Dendritic cell treated with granulocyte-macrophage colony-stimulating factor and Interleukin-4, amounts not matched to agents 40 ng/mL and 50 ng/mL, for 4 days (primary cell): ENCODE results near the gene FITM2.

Experiments
- H3K27ac Mint-ChIP-seq: one replicate; pipeline ENCODE4 v1.8.0; 2022; ENCODE audit warnings: mild to moderate bottlenecking, mixed read lengths
- H3K27me3 Mint-ChIP-seq: one replicate; pipeline ENCODE4 v1.8.0; 2022; ENCODE audit warnings: mild to moderate bottlenecking, mixed read lengths
- H3K36me3 Mint-ChIP-seq: one replicate; pipeline ENCODE4 v1.8.0; 2022; ENCODE audit warnings: low read depth, mixed read lengths
- H3K4me1 Mint-ChIP-seq: one replicate; pipeline ENCODE4 v1.8.0; 2022; ENCODE audit warnings: low read depth, mixed read lengths
- H3K4me3 Mint-ChIP-seq: one replicate; pipeline ENCODE4 v1.8.0; 2022; ENCODE audit warnings: mild to moderate bottlenecking, moderate library complexity, mixed read lengths
- H3K9me3 Mint-ChIP-seq: one replicate; pipeline ENCODE4 v1.8.0; 2022; ENCODE audit warnings: mixed read lengths
- intact Hi-C: fragments of 100-400 bp; cut with micrococcal nuclease; formaldehyde crosslinking; loops from one replicate; pipeline ENCODE4 v1.15.0; 2022

The FITM2 gene

GRCh38 chr20:44282192-44282591 lies 28.8 kb downstream of the FITM2 start:
- Mint-ChIP-seq H3K4me3 (no peak overlapping the region), H3K36me3 (no peaks in the 10 kb centered on the region), H3K9me3 (no peaks in the 10 kb centered on the region), H3K4me1 (no peaks in the 10 kb centered on the region), H3K27ac (no peak overlapping the region), H3K27me3 (no peaks in the 10 kb centered on the region)
- intact Hi-C loops: no loop called here

DNA sequence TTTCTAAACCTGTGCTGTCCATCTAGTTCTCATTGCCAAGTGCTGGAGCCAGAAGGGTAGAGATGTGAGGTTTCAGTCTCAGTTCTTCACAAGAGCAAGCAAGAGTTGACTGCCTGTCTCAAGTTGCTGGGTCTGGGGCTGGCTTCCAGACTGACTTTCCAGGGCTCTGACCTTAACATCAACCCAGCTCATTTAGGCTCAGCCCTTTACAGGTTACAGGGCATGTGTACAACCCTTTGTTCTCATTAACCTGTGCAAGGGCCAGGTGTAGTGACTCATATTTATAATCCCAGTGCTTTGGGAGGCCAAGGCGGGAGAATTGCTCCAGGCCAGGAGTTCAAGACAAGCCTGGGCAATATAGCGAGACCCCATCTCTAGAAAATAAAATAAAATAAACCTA lies 30.6 kb downstream of the FITM2 start:
- no peaks in the 10 kb centered on the region for H3K9me3 Mint-ChIP-seq
- H3K27me3 Mint-ChIP-seq: no peaks in the 10 kb centered on the region
- intact Hi-C loops: no loop called here
- no peaks in the 10 kb centered on the region for H3K36me3 Mint-ChIP-seq
- no peak overlapping the region for H3K4me3 Mint-ChIP-seq
- H3K27ac Mint-ChIP-seq: no peak overlapping the region
- H3K4me1 Mint-ChIP-seq: no peaks in the 10 kb centered on the region

DNA sequence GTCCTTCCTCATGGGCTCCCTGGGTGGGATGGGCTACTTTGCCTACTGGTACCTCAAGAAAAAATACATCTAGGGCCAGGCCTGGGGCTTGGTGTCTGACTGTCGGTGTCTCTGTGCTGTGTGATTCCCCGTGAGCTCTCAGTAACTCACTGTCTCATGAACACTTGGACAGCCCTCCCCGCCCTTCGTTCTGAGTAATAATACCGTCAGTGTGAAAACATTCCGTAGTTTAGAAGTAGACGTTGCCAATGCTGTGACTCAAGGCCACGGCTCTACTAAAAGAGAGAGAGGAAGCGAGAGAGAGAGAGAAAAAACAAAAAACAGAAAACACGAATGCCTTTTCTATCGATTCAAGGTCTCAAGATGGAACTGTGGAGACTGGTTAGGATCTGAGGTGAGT lies 31.8 kb downstream of the FITM2 start:
- no peaks in the 10 kb centered on the region for H3K9me3 Mint-ChIP-seq
- intact Hi-C loops: no loop called here
- no peak overlapping the region for H3K4me3 Mint-ChIP-seq
- no peaks in the 10 kb centered on the region for H3K27me3 Mint-ChIP-seq
- no peaks in the 10 kb centered on the region for H3K4me1 Mint-ChIP-seq
- no peaks in the 10 kb centered on the region for H3K36me3 Mint-ChIP-seq
- no peak overlapping the region for H3K27ac Mint-ChIP-seq

- Mint-ChIP-seq H3K36me3 (no peaks in the 10 kb centered on the region), H3K27me3 (no peaks in the 10 kb centered on the region), H3K4me1 (no peaks in the 10 kb centered on the region), H3K4me3 (no peak overlapping the region), H3K9me3 (no peaks in the 10 kb centered on the region), H3K27ac (no peak overlapping the region)
- intact Hi-C loops: no loop called here
These were observed 36.5 kb downstream of the FITM2 start for GRCh38 chr20:44274303-44275017.

DNA sequence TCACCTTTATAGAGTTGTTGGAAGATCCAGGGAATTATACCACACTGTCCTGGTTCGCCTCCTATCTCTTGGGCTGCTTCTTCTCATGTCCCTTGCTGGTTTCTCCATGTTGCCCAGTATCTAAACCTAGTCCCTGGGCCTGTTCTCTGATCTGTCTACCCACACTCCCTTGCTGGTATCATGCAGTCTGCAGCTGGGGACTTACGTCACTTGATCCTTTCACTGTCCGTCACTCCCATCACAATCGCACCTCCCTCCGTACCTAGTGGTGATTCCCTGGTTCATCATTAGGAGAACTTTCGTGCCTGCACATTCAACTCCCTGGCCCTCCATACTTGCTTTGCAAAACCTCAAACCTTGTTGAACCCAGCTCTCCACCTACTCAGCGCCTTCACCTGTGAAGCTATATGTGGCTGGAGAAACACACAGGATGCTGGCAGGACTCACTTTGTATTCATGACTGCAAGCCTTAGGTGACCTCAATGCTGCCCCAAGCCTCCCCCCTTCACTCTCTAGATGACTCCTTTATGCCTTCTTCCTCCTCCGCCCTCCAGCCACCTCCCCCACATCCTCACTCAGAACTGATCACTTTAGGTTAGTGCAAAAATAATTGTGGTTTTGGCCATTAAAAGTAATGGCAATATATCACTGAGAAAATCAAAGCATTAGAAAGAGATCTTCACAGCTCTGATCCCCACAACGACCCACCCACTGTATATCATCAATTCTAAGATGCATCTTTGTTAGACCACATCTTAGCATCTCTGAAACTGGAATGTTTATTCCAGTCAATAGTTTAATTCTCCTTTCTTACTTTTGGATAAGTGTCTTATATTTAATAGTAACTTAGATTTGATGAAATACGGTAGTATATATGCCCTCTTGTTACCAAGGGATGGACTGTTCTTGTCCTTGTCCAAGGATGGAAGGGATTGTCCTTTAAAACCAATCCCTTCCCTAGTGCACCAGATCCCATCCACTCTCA lies 37.5 kb downstream of the FITM2 start:
- Mint-ChIP-seq H3K27me3 (no peaks in the 10 kb centered on the region), H3K36me3 (no peaks in the 10 kb centered on the region), H3K9me3 (no peaks in the 10 kb centered on the region), H3K27ac (no peak overlapping the region), H3K4me1 (no peaks in the 10 kb centered on the region), H3K4me3 (no peak overlapping the region)
- intact Hi-C loops: no loop called here

DNA sequence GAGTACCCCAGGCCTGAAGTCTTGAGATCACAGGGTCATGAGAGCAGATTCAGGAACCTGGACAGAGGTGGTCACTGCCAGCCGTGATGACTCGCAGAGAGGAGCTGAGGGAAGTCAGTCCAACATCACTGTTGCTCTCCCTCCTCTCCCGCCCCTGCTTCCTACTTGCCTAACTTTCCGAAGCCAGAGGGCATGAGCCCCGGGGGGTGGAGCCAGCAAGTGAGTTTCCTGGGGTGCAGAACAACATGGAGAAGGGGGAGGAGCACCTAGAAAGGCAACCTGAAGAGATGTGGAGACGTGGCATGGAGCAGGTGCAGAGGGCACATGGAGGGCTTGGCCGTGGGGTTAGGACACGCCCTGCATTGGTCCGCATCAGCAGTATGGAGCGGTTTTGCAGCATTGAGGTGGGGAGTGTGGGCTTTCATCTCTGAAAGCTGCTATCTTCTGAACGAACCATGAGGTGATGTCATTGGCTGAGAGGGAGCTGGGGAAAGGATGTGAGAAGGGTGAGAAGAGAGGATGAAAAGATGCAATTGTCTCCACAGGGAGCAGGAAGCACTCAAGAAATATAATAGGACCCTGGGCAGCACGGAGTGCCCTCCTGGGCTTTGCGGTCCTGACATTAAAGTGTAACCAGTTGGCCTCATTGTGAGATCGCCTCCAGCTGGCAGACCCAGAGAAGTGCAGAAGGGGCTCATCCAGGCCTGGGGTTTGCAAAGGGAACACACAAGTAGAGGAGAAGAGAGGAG lies 38.9 kb downstream of the FITM2 start:
- H3K27ac Mint-ChIP-seq: no peak overlapping the region
- H3K4me1 Mint-ChIP-seq: no peaks in the 10 kb centered on the region
- intact Hi-C loops: no loop called here

GRCh38 chr20:44268802-44269201 lies 42.2 kb downstream of the FITM2 start:
- Mint-ChIP-seq H3K4me3 (no peak overlapping the region), H3K27ac (no peak overlapping the region), H3K36me3 (no peaks in the 10 kb centered on the region), H3K4me1 (no peaks in the 10 kb centered on the region), H3K27me3 (no peaks in the 10 kb centered on the region), H3K9me3 (no peaks in the 10 kb centered on the region)
- intact Hi-C loops: no loop called here

More for the DNA sequence above, 38.9 kb downstream of the FITM2 start:
- Mint-ChIP-seq H3K36me3 (no peaks in the 10 kb centered on the region), H3K27me3 (no peaks in the 10 kb centered on the region), H3K9me3 (no peaks in the 10 kb centered on the region), H3K4me3 (no peak overlapping the region)

GRCh38 chr20:44264287-44264686 lies 46.7 kb downstream of the FITM2 start:
- H3K9me3 Mint-ChIP-seq: no peaks in the 10 kb centered on the region
- no peak overlapping the region for H3K4me3 Mint-ChIP-seq
- no peaks in the 10 kb centered on the region for H3K4me1 Mint-ChIP-seq
- intact Hi-C loops: no loop called here
- no peaks in the 10 kb centered on the region for H3K27me3 Mint-ChIP-seq
- H3K36me3 Mint-ChIP-seq: no peaks in the 10 kb centered on the region
- no peak overlapping the region for H3K27ac Mint-ChIP-seq

DNA sequence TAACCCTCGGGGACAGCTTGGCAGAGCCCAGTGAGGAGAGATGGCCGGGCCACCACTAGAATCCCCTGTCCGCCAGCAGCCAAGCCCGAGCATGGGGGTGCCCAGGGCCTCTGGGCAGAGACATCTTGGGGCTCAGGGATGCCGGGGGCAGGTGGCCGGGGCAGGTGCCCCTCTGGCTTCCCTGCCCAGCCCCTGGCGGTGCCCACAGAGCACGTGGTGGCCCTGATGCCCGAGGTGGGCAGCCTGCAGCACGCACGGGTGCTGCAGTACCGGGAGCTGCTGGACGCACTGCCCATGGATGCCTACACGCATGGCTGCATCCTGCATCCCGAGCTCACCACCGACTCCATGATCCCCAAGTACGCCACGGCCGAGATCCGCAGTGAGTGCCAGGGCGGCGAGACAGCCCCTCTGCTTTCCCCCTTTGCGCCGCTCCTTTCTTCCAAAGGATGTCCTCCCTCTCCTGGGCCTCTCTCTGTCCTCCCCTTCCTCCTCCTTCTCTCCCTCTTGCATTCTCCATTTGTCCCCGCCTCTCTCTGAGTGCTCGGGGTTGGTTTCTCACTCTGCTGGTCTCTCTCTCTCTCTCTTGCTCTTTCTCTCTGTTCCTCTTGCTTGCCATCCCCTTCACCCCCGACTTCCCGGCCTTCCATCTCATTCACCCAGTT lies 52.6 kb downstream of the FITM2 start:
- no peaks in the 10 kb centered on the region for H3K36me3 Mint-ChIP-seq
- no peaks in the 10 kb centered on the region for H3K27me3 Mint-ChIP-seq
- H3K9me3 Mint-ChIP-seq: no peaks in the 10 kb centered on the region
- no peak overlapping the region for H3K4me3 Mint-ChIP-seq
- H3K27ac Mint-ChIP-seq: no peak overlapping the region
- no peaks in the 10 kb centered on the region for H3K4me1 Mint-ChIP-seq
- intact Hi-C loops: no loop called here

- H3K4me1 Mint-ChIP-seq: no peaks in the 10 kb centered on the region
- H3K9me3 Mint-ChIP-seq: no peaks in the 10 kb centered on the region
- no peak overlapping the region for H3K4me3 Mint-ChIP-seq
- no peaks in the 10 kb centered on the region for H3K27me3 Mint-ChIP-seq
- no peak overlapping the region for H3K27ac Mint-ChIP-seq
- H3K36me3 Mint-ChIP-seq: no peaks in the 10 kb centered on the region
- intact Hi-C loops: no loop called here
These were observed 54.0 kb downstream of the FITM2 start for GRCh38 chr20:44256961-44257360.

DNA sequence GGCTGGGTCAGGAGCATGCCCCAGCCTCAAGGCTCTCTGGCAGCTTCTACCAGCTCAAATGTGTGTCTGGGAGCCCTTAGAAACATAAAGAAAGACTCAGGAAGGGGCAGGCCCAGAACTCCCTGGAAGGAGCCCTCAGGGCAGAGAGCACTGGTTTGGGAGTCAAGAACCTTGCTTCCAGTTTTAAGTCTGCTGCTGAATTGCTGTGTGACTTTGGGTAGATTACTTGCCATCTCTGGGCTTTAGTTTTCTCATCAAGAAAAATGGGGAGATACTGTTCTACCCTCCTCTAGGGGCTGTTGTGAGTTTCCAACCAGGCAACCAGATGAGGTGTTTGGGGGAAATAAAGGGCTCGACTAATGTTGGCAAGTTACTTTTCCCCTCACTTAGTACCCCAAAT lies 55.1 kb downstream of the FITM2 start:
- H3K4me3 Mint-ChIP-seq: no peak overlapping the region
- no peak overlapping the region for H3K27ac Mint-ChIP-seq

GRCh38 chr20:44254073-44254472 lies 56.9 kb downstream of the FITM2 start:
- no peaks in the 10 kb centered on the region for H3K27me3 Mint-ChIP-seq
- H3K4me3 Mint-ChIP-seq: no peak overlapping the region
- intact Hi-C loops: no loop called here
- no peak overlapping the region for H3K27ac Mint-ChIP-seq
- no peaks in the 10 kb centered on the region for H3K9me3 Mint-ChIP-seq
- H3K36me3 Mint-ChIP-seq: no peaks in the 10 kb centered on the region
- H3K4me1 Mint-ChIP-seq: no peaks in the 10 kb centered on the region

More for the DNA sequence above, 55.1 kb downstream of the FITM2 start:
- no peaks in the 10 kb centered on the region for H3K36me3 Mint-ChIP-seq
- no peaks in the 10 kb centered on the region for H3K27me3 Mint-ChIP-seq
- no peaks in the 10 kb centered on the region for H3K9me3 Mint-ChIP-seq
- intact Hi-C loops: no loop called here
- H3K4me1 Mint-ChIP-seq: no peaks in the 10 kb centered on the region

DNA sequence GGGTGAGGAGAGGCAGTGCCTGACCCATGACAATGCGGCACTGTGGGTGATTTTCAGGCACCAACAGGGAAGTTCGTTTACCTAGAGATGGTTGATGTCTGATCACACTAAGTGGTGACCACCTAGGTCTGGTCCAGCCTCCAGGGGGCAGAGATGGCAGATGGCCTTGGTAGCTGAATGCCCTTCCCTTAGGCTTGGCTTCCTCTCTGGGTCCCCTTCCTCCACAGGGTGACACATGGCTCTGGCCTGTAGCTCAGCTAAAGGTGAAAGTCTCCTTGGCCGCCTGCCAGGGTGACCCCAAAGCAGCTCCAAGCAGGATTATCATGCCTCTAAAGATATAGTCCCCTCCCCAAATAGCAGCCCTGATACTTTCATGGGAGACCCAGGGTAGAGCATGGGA lies 57.5 kb downstream of the FITM2 start:
- Mint-ChIP-seq H3K36me3 (no peaks in the 10 kb centered on the region), H3K27me3 (peaks cover 5% of the 10 kb centered on the region), H3K4me3 (no peak overlapping the region), H3K9me3 (no peaks in the 10 kb centered on the region), H3K27ac (no peak overlapping the region), H3K4me1 (no peaks in the 10 kb centered on the region)
- intact Hi-C loops: no loop called here
